Epithelial cell of esophagus (primary cell): ENCODE results near the gene NFKBIL1.

Experiments used
- DNase-seq: peaks from one replicate; pipeline ENCODE4 v3.0.0; 2010; ENCODE audit warnings: low read depth
- H3K4me3 ChIP-seq: 2 replicates; pipeline ENCODE4 v1.5.1; 2011; ENCODE audit warnings: mild to moderate bottlenecking, low read length, control low read depth
- CTCF ChIP-seq: IDR thresholded peaks from 2 replicates; pipeline ENCODE4 v1.5.1; 2011; ENCODE audit warnings: low read depth, mild to moderate bottlenecking, low read length, control low read depth, inconsistent platforms; ENCODE audit not compliant: insufficient read depth; ENCODE audit errors: missing control alignments

Gene NFKBIL1

GRCh38 chr6:31567531-31568370, 20.3 kb downstream of the NFKBIL1 start:
- no peak overlapping the region for H3K4me3 ChIP-seq
- TF ChIP-seq CTCF: no peak
- DNase-seq: no peak

- DNase-seq: no peak
Measured at GRCh38 chr6:31568537-31568961, 21.1 kb downstream of the NFKBIL1 start.

GRCh38 chr6:31569861-31570536, 22.6 kb downstream of the NFKBIL1 start:
- DNase-seq: no peak
- no peak for TF ChIP-seq CTCF
- no peak overlapping the region for H3K4me3 ChIP-seq

More at GRCh38 chr6:31568537-31568961, 21.1 kb downstream of the NFKBIL1 start:
- no peak overlapping the region for H3K4me3 ChIP-seq
- no peak for TF ChIP-seq CTCF

GRCh38 chr6:31572041-31572911, 24.9 kb downstream of the NFKBIL1 start, which contains the start of gene LTA:
LTA (plus strand) TSS chr6:31572289; CDS start chr6:31572743, 454 bp downstream.
- H3K4me3 ChIP-seq: no peak within 1 kb of the TSS
- DNase-seq: no peak
- TF ChIP-seq CTCF: no peak

GRCh38 chr6:31573239-31574105, 26.1 kb downstream of the NFKBIL1 start:
- TF ChIP-seq CTCF: no peak
- DNase-seq: no peak
- H3K4me3 ChIP-seq: no peak overlapping the region
